ENCODE data around the gene GALNT8.

- TF ChIP-seq ZFP3 (CRISPR knock-in tag; IDR thresholded peaks at IDR 0.05), result no peak
- TF ChIP-seq ARNTL (CRISPR knock-in tag; IDR thresholded peaks at IDR 0.05; ENCODE audit: borderline replicate concordance, low read depth), result no peak
- no peak for TF ChIP-seq ZC3H10 (CRISPR knock-in tag; IDR thresholded peaks at IDR 0.05)
- TF ChIP-seq ZNF565 (CRISPR knock-in tag; conservative IDR thresholded peaks at IDR 0.05; ENCODE audit: low read depth), result no peak
- TF ChIP-seq PATZ1 (CRISPR knock-in tag; IDR thresholded peaks at IDR 0.05; ENCODE audit: borderline replicate concordance), result no peak
Measured at GRCh38 chr12:4685317-4685716, 34.9 kb upstream of the GALNT8 start.
